Hepatocyte (in vitro differentiated cells): ENCODE measurements around the gene LRP3.

Experiments
- CTCF ChIP-seq: fragments of 200-600 bp; sonication (generic); IDR thresholded peaks from 2 replicates; pipeline ENCODE4 v1.5.1; 2016; ENCODE audit warnings: antibody characterized with exemption, mild to moderate bottlenecking; ENCODE audit not compliant: poor library complexity
- EZH2 ChIP-seq: fragments of 200-600 bp; sonication (generic); IDR thresholded peaks from 2 replicates; pipeline ENCODE4 v1.6.1; 2016; ENCODE audit warnings: antibody characterized with exemption, mild to moderate bottlenecking, borderline replicate concordance

DNA sequence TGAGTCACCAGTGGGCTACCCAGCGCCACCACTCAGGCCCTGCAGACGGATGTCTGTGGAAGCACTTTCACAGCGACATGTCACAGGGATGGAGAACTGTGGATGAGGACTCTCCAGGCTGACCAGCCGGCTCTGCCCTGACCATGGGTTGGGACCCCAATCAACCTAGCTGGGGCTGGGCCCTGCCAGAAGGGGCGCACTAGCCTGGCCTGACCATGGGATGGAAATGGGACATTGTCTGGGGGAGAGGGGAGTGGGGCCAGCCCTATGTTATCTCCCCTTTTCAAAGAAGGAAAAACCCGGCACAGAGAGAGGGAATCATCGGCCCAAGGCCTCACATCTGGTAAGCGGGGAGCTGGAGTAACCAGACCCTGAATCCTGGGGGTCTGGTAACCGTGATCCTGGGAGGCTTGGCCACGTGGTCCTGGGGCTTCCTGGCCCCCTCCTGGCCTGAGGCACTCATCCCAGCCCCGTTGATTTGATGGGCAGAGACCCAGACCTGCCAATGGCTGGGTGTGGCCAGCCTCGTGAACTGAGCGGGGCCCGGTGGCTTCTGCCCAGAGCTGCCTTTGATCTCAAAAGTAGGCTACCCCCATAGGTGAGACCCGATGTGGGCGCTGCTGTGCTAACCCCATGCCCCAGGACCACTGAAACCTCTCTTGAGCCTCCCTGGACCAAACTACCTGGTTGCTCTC lies 42.7 kb downstream of the LRP3 start:
- no peak for TF ChIP-seq CTCF
- no peak for TF ChIP-seq EZH2
